HL-60/S4 treated with retinoic acid at 250 ng/mL for 4 days and 3 days (cell line): ENCODE measurements around the gene IL6.

ENCODE experiments used
- in situ Hi-C: fragments of 300-500 bp; cut with MboI; formaldehyde crosslinking; loops from 2 replicates; pipeline ENCODE4 v1.7.0; 2022; ENCODE audit warnings: low sequenced_read_pairs

The IL6 gene

DNA sequence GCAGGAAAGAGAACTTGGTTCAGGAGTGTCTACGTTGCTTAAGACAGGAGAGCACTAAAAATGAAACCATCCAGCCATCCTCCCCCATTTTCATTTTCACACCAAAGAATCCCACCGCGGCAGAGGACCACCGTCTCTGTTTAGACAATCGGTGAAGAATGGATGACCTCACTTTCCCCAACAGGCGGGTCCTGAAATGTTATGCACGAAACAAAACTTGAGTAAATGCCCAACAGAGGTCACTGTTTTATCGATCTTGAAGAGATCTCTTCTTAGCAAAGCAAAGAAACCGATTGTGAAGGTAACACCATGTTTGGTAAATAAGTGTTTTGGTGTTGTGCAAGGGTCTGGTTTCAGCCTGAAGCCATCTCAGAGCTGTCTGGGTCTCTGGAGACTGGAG lies 1.4 kb upstream of the IL6 start:
- in situ Hi-C loops = loop anchor here (10.0 kb wide), 1 partner anchor 161 kb away; no protein-coding TSS in a partner anchor

GRCh38 chr7:22726345-22726906 lies 574 bp upstream of the IL6 start:
- in situ Hi-C loops = loop anchor here (10.0 kb wide), 1 partner anchor 162 kb away; no protein-coding TSS in a partner anchor

DNA sequence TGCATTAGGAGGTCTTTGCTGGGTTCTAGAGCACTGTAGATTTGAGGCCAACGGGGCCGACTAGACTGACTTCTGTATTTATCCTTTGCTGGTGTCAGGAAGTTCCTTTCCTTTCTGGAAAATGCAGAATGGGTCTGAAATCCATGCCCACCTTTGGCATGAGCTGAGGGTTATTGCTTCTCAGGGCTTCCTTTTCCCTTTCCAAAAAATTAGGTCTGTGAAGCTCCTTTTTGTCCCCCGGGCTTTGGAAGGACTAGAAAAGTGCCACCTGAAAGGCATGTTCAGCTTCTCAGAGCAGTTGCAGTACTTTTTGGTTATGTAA lies 675 bp downstream of the IL6 start:
- in situ Hi-C loops = loop anchor here (10.0 kb wide), 1 partner anchor 163 kb away; no protein-coding TSS in a partner anchor

DNA sequence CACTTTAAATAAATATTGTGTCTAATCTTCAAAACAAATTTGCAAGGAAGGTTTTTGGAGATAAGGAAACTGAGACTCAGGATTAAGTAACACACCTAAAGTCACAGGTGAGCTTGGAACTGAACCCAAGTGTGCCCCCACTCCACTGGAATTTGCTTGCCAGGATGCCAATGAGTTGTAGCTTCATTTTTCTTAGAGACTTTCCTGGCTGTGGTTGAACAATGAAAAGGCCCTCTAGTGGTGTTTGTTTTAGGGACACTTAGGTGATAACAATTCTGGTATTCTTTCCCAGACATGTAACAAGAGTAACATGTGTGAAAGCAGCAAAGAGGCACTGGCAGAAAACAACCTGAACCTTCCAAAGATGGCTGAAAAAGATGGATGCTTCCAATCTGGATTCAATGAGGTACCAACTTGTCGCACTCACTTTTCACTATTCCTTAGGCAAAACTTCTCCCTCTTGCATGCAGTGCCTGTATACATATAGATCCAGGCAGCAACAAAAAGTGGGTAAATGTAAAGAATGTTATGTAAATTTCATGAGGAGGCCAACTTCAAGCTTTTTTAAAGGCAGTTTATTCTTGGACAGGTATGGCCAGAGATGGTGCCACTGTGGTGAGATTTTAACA lies 1.5 kb downstream of the IL6 start:
- in situ Hi-C loops = loop anchor here (10.0 kb wide), 1 partner anchor 164 kb away; no protein-coding TSS in a partner anchor

DNA sequence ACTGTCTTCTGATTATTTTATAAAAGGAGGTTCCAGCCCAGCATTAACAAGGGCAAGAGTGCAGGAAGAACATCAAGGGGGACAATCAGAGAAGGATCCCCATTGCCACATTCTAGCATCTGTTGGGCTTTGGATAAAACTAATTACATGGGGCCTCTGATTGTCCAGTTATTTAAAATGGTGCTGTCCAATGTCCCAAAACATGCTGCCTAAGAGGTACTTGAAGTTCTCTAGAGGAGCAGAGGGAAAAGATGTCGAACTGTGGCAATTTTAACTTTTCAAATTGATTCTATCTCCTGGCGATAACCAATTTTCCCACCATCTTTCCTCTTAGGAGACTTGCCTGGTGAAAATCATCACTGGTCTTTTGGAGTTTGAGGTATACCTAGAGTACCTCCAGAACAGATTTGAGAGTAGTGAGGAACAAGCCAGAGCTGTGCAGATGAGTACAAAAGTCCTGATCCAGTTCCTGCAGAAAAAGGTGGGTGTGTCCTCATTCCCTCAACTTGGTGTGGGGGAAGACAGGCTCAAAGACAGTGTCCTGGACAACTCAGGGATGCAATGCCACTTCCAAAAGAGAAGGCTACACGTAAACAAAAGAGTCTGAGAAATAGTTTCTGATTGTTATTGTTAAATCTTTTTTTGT lies 2.3 kb downstream of the IL6 start:
- in situ Hi-C loops = loop anchor here (10.0 kb wide), 1 partner anchor 165 kb away; no protein-coding TSS in a partner anchor

DNA sequence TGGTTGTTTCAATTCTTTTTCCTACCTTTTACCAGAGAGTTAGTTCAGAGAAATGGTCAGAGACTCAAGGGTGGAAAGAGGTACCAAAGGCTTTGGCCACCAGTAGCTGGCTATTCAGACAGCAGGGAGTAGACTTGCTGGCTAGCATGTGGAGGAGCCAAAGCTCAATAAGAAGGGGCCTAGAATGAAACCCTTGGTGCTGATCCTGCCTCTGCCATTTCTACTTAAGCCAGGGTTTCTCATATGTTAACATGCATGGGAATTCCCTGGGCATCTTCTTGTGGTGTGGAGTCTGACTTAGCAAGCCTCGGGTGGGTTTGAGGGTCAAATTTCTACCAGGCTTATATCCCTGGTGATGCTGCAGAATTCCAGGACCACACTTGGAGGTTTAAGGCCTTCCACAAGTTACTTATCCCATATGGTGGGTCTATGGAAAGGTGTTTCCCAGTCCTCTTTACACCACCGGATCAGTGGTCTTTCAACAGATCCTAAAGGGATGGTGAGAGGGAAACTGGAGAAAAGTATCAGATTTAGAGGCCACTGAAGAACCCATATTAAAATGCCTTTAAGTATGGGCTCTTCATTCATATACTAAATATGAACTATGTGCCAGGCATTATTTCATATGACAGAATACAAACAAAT lies 3.2 kb downstream of the IL6 start:
- in situ Hi-C loops = no loop called here

GRCh38 chr7:22730921-22731654 lies 4.1 kb downstream of the IL6 start:
- in situ Hi-C loops = no loop called here

DNA sequence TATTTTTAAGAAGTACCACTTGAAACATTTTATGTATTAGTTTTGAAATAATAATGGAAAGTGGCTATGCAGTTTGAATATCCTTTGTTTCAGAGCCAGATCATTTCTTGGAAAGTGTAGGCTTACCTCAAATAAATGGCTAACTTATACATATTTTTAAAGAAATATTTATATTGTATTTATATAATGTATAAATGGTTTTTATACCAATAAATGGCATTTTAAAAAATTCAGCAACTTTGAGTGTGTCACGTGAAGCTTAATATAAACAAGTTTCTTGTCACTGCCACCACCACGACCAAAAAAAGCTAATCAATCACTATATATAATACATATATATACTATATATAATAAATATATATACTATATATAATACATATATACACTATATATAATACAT lies 4.8 kb downstream of the IL6 start:
- in situ Hi-C loops = no loop called here

DNA sequence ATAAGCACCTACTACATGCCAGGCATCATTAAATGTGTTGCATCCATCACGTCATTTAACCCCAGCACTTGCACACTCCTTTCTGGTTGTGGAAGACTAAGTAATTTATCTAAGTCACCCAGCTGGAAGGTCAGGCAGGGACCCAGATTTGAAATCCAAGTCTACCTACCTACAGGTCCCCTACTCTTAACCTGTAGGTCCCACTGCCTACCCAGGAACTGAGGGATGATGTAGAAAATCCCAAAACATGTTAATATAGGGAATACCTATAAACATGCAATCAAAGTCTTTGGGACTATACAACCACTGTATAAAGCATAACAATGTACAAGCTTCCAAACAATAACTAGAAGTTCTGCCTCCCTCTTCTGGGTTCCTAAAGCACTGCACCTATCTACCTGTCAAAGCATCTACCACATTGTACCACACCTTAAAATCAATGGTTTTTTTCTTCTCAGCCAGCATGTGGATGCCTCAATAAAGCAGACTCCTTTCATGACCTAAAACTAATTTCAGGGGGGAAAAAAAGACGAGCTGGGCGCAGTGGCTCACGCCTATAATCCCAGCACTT lies 5.6 kb downstream of the IL6 start:
- in situ Hi-C loops = no loop called here

GRCh38 chr7:22733761-22734160 lies 6.8 kb downstream of the IL6 start:
- in situ Hi-C loops = no loop called here

DNA sequence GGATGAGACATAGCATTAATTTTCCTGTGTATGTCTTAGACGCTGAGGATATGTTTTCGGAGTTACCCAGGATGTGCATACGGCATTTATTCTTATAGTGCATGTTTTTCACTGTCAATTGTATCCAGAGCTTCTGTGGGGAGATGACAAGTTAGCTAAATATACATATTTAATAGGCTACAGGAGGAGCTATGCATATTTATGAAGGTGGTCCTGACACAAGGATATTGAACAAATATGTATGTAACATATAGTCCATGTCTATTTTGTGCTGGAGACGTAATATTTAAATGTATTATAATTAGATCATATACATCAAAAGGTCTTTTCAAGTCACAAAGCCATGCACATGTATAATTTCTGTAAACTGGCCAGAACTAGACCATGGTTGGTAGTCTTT lies 16.0 kb downstream of the IL6 start:
- in situ Hi-C loops = no loop called here

DNA sequence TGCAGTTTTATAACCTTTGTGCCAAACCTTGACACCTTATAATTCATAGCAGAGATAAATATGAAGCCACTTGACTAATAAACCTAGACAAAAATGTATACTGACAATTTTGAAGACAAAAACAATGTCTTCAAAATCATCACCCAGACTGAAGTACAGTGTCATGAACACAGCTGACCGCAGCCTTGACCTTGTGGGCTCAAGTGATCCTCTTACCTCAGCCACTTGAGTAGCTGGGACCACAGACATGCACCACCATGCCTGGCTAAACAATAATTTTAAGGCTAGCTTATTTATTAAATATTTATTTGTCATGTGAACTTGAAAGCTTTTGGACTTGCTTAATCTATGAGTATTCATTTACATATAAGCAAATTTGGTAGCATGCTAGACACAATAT lies 24.3 kb downstream of the IL6 start:
- in situ Hi-C loops = no loop called here

DNA sequence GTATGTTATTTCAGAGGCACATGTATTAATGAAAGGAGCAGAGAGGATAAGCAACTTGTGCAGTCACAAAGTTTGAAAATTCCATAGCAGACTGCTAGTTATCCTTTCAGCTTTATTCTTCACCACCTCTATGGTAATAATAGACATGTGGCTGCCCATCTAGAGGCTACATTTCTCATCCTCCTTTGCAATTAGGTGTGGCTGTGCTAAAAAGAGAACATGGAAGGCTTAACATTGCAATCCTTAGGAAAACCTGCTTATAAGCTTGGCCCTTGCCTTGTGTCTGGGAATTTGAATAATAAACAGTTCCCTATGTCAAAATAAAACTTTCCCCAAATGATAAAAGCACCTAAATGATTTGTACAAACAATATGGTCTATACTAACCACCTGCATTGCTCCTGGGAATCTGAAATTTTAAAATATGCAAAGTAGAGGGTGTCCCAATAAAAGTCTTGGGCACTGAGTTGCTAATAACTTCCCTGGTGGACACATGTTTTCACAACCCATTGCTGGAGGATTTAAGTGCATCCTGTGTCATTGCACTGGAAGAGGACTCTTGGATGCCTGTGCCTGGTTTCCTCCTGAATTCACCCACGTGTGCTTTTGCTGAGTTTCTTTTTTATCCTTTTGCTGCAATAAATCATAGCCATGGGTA lies 30.5 kb downstream of the IL6 start:
- in situ Hi-C loops = no loop called here

GRCh38 chr7:22758576-22758975 lies 31.6 kb downstream of the IL6 start:
- in situ Hi-C loops = no loop called here

- in situ Hi-C loops = no loop called here
Measured at GRCh38 chr7:22759721-22760120, 32.7 kb downstream of the IL6 start.

DNA sequence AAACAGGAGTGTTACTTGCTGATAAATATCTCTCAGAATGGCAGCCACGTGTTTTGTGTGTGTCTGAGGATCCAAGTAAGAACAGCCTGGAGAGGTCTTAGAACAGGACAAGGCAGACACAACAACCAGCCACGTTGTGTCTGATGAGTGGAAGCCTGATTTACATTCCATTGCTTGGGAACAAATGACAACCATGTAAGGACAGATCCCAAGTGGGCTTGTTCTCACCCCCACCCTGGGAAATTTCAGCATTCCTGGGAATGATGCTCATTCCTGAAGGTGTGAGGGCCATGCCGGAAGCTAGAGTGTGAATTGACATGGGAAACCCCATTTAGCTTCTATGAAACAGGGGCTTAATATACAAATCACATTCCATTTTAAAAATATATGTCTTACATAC lies 35.9 kb downstream of the IL6 start:
- in situ Hi-C loops = no loop called here

- in situ Hi-C loops = no loop called here
Measured at GRCh38 chr7:22765609-22766008, 38.6 kb downstream of the IL6 start.

- in situ Hi-C loops = no loop called here
Measured at GRCh38 chr7:22771194-22771871, 44.3 kb downstream of the IL6 start.

DNA sequence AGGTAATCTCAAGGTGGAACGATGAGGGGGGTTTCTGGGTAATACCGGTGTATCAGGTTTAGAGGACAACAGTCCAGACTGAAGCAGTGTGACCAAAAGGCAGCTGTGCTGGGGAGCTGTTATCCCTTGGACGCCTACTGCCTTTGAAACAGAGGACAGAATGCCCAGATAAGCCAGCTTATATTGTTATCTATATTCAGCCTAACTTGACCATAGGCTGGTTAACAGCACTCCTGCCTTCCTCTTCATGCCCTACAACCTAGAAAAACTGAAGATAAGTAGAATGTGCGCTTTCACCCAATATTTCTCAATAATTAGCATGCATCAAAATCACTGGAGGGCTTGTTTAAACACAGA lies 44.9 kb downstream of the IL6 start:
- in situ Hi-C loops = no loop called here

DNA sequence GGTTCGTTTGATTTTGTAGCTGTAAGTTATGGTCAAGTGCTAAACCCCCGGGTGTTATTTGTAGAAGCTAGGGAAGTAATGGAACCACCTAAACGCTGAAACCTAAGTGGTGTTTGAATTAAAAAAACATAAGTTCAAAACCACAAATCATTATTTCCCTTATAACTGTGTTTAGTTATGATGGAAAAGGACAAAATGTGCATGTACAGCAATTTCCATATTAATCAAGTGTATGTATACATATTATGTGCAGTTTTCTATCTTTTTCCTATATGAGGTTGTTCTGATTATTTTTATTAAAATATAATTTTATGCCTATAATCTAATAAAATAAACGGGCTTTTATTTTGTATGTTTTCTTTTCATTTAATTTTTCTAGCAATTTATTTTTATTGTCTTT lies 45.9 kb downstream of the IL6 start:
- in situ Hi-C loops = no loop called here
